ENCODE measurements around the gene PSMA8.
"Not testable (repeated sequence)": the region's sequence is repeated elsewhere in the genome, so short reads cannot be mapped to it uniquely, and the experiment has no call there.

- TF ChIP-seq POLR2A (IDR thresholded peaks at IDR 0.05); CTCF (IDR thresholded peaks at IDR 0.05 in 8 of 11, conservative IDR thresholded peaks at IDR 0.05 in 3 of 11); POLR2AphosphoS5 (IDR thresholded peaks at IDR 0.05): not testable (repeated sequence)
These were observed 11.7 kb upstream of the PSMA8 start for GRCh38 chr18:26121994-26122393.
